T47D (cell line): ENCODE results near the gene TMEM115.

ENCODE experiments used
- DNase-seq, 2 experiments: peaks; one replicate each; pipeline versions ENCODE4 v3.0.0 to v3.0.0-alpha.2; 2011 to 2012; ENCODE audit warnings: low read depth in 1 of 2, low spot score in 1 of 2
- JUND ChIP-seq: IDR thresholded peaks from 2 replicates; pipeline ENCODE4 v1.6.1; 2012; ENCODE audit warnings: low read depth
- in situ Hi-C: cut with HindIII; loops from 2 replicates; pipeline ENCODE4 v1.10.0; 2016; ENCODE audit warnings: low sequenced_read_pairs, low pct_unique_long_range_greater_than_20kb

Gene TMEM115

GRCh38 chr3:50355829-50356552, 3.3 kb downstream of the TMEM115 start:
- no peak for TF ChIP-seq JUND
- in situ Hi-C loops: no loop called here

GRCh38 chr3:50354850-50355249, 4.5 kb downstream of the TMEM115 start:
- in situ Hi-C loops: no loop called here
- DNase-seq: no peak
- TF ChIP-seq JUND: no peak

More at GRCh38 chr3:50355829-50356552, 3.3 kb downstream of the TMEM115 start:
- DNase-seq: no peak

GRCh38 chr3:50354186-50354764, 5.0 kb downstream of the TMEM115 start:
- in situ Hi-C loops: no loop called here
- DNase-seq: no peak
- TF ChIP-seq JUND: no peak

GRCh38 chr3:50353245-50354004, 5.9 kb downstream of the TMEM115 start:
- TF ChIP-seq JUND: no peak
- no peak for DNase-seq
- in situ Hi-C loops: no loop called here

- no peak for TF ChIP-seq JUND
- in situ Hi-C loops: no loop called here
- no peak for DNase-seq
Measured at GRCh38 chr3:50352781-50353180, 6.5 kb downstream of the TMEM115 start.

- no peak for TF ChIP-seq JUND
- in situ Hi-C loops: no loop called here
- DNase-seq: no peak
Measured at GRCh38 chr3:50351323-50351697, 8.0 kb downstream of the TMEM115 start.

GRCh38 chr3:50350527-50351322, 8.6 kb downstream of the TMEM115 start, which contains the start of the genes CYB561D2 and NPRL2:
Gene CYB561D2 (plus strand): TSS chr3:50350862. CDS start chr3:50351434, 572 bp downstream.
Gene NPRL2 (minus strand): TSS chr3:50350775. CDS start chr3:50350652, 123 bp downstream.
- DNase-seq: peak; percentile 85 to 95
- in situ Hi-C loops: no loop called here
- TF ChIP-seq JUND: no peak

GRCh38 chr3:50350213-50350526, 9.2 kb downstream of the TMEM115 start:
- no peak for TF ChIP-seq JUND
- in situ Hi-C loops: no loop called here
- no peak for DNase-seq

- in situ Hi-C loops: no loop called here
Measured at GRCh38 chr3:50347187-50347813, 12.0 kb downstream of the TMEM115 start.

GRCh38 chr3:50345586-50346234, 13.6 kb downstream of the TMEM115 start, which contains the start of gene ZMYND10:
Gene ZMYND10 (minus strand): TSS chr3:50345732. CDS start chr3:50345579, 153 bp downstream.
- DNase-seq: peak; percentile 75 to 84
- in situ Hi-C loops: no loop called here
- no peak for TF ChIP-seq JUND

More at GRCh38 chr3:50347187-50347813, 12.0 kb downstream of the TMEM115 start:
- TF ChIP-seq JUND: no peak
- DNase-seq: peak in 1 of 2 experiments; percentile 70

GRCh38 chr3:50345008-50345407, 14.3 kb downstream of the TMEM115 start:
- in situ Hi-C loops: no loop called here
- TF ChIP-seq JUND: no peak
- no peak for DNase-seq
